Measurements from ENCODE around the gene ASPHD1. TPM values are rescaled to one million over a fixed set of nuclear protein-coding genes. Genes with fewer than 3 reads are reported as not detected.
"Not testable (repeated sequence)": the region's sequence is repeated elsewhere in the genome, so short reads cannot be mapped to it uniquely, and the experiment has no call there.

The ASPHD1 gene
- total RNA-seq, 3 donors from 2014 or later = 1.6 to 1.9 (median 1.8) TPM

DNA sequence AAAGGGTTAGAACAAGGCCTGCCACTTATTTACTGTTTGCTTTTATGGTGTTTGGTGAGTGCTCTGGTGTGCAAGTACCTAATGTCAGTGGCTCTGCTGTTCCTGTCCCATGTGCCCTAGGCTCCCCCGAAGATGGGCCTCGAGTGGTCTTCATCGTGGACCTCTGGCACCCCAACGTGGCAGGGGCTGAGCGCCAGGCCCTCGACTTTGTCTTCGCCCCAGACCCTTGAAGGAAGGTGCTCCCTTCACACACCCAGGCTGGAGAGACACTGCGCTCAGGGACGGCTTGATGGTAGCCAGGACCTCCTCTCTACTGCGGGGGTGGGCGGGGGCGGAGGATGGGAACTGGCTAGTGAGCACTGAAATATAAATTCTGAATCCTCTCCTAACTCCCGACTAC is 5.4 kb downstream of the ASPHD1 start:
- DNase-seq = no peak
- no peak for ATAC-seq
- Histone ChIP-seq H3K4me3 (no peak overlapping the region), H3K36me3 (ENCODE audit: low read depth) (no peaks in the 10 kb centered on the region), H3K9me3 (no peaks in the 10 kb centered on the region), H3K4me1 (ENCODE audit: low read depth) (peaks cover under 1% of the 10 kb centered on the region)
- TF ChIP-seq, protein P1, sequence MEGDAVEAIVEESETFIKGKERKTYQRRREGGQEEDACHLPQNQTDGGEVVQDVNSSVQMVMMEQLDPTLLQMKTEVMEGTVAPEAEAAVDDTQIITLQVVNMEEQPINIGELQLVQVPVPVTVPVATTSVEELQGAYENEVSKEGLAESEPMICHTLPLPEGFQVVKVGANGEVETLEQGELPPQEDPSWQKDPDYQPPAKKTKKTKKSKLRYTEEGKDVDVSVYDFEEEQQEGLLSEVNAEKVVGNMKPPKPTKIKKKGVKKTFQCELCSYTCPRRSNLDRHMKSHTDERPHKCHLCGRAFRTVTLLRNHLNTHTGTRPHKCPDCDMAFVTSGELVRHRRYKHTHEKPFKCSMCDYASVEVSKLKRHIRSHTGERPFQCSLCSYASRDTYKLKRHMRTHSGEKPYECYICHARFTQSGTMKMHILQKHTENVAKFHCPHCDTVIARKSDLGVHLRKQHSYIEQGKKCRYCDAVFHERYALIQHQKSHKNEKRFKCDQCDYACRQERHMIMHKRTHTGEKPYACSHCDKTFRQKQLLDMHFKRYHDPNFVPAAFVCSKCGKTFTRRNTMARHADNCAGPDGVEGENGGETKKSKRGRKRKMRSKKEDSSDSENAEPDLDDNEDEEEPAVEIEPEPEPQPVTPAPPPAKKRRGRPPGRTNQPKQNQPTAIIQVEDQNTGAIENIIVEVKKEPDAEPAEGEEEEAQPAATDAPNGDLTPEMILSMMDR (IDR thresholded peaks at IDR 0.05) = no peak
- intact Hi-C loops (cut with DNase I, micrococcal nuclease) = no loop called here

DNA sequence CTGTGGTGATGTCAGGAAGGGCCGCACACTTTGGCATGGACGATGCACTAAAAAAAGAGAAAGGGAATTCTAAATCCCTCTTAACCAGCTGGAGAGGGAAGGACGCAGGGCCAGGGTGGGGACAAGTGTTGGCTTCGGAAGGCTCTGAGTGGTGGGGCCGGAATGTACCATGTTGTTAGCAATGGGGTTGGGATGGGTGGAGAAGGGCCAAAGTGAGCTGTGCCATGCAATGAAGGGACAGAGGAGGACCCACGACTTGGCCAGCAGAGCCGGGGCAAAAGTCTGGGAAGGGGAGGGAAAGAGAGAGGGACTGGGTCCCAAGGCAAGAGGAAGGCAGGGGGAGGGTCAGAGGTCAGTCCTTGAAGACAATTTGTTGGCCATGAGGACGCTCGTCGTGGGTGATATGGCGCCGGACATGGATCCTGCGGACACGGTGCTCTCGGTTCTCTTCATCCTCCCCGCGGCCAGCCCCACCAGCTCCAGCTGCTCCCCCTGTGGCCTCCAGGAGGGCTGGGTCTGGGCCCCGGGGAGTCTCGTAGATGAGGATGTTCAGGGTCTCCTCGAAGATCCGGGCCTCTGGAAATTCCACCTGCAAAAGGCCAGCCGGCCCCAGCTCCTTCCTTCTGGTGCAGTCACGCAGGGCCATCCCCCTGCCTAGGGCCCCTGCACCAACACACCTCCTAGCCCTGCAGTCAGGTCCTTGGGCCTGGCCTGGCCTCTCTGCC is 6.4 kb downstream of the ASPHD1 start:
- intact Hi-C loops (cut with DNase I, micrococcal nuclease) = no loop called here
- no peak overlapping the region for H3K4me3 ChIP-seq
- no peaks in the 10 kb centered on the region for H3K36me3 ChIP-seq (ENCODE audit: low read depth)
- DNase-seq = no peak
- H3K4me1 ChIP-seq (ENCODE audit: low read depth) = no peaks in the 10 kb centered on the region
- TF ChIP-seq, protein P1 (IDR thresholded peaks at IDR 0.05) = no peak
- ATAC-seq = no peak
- no peaks in the 10 kb centered on the region for H3K9me3 ChIP-seq

DNA sequence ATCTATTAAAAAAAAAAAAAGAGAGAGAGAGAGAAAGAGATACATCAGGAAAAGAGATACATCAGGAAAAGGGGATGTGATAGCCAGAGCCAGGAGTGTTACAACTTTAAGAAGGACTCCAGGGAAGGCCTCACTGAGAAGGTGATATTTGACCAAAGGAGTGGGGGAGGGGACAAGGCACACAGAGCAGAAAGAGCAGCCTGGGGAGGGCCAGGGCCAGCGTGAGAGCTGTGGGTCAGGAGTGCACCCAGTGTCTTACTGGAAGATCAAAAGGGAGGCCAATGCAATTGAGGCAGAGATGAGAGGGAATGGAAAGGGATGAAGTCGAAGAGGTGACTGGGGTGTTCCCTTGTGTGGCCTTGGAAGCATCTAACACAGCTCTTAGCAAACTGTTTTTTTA is 7.7 kb downstream of the ASPHD1 start:
- Histone ChIP-seq H3K9me3 (no peaks in the 10 kb centered on the region), H3K4me1 (ENCODE audit: low read depth) (no peaks in the 10 kb centered on the region), H3K4me3 (no peak overlapping the region), H3K36me3 (ENCODE audit: low read depth) (no peaks in the 10 kb centered on the region)
- DNase-seq (no peak), ATAC-seq (no peak)
- intact Hi-C loops (cut with DNase I, micrococcal nuclease) = no loop called here
- TF ChIP-seq, protein P1 (IDR thresholded peaks at IDR 0.05) = no peak

DNA sequence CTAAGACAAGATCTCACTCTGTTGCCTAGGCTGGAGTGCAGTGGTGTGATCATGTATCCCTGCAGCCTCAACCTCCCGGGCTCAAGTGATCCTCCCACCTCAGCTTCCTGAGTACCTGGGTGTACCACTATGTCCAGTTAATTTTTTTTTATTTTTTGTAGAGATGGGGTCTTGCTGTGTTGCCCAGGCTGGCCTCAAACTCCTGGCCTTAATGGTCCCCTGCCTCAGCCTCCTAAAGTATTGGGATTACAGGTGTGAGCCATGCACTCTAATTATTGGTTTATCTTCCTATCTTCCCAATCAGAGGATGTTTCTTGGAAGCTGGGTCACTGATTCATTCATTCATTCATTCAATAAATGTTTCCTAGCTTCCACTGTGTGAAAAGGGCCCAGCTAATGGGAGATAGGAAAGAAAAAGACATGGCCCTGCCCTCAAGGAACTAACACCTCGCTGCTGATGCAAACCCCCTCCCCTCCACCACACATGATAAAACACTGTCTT is 8.5 kb downstream of the ASPHD1 start:
- Histone ChIP-seq H3K36me3 (ENCODE audit: low read depth) (no peaks in the 10 kb centered on the region), H3K4me3 (no peak overlapping the region), H3K4me1 (ENCODE audit: low read depth) (no peaks in the 10 kb centered on the region), H3K9me3 (no peaks in the 10 kb centered on the region)
- no peak for DNase-seq
- TF ChIP-seq, protein P1 (IDR thresholded peaks at IDR 0.05) = no peak
- intact Hi-C loops (cut with DNase I, micrococcal nuclease) = no loop called here
- ATAC-seq = no peak

DNA sequence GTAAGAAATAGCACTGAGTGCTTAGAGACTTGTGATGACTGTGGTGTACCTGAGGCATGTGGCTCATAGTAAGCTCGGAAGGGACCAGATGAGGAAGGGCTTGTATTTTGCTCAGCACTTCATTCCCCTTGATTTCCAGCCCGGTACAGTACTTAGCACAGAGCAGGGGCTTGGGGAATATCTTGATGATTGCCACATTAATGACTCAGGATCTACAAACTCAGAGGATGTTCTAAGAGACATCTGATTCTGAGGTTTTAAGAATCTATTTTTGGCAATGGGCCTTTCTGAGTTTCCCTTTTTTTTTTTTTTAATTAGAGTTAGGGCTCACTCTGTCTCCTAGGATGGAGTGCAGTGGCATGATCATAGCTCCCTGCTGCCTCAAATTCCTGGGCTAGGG is 9.1 kb downstream of the ASPHD1 start:
- ATAC-seq (no peak), DNase-seq (no peak)
- no peaks in the 10 kb centered on the region for H3K4me1 ChIP-seq (ENCODE audit: low read depth)
- H3K9me3 ChIP-seq = no peaks in the 10 kb centered on the region
- intact Hi-C loops (cut with DNase I, micrococcal nuclease) = no loop called here
- TF ChIP-seq, protein P1 (IDR thresholded peaks at IDR 0.05) = no peak
- H3K4me3 ChIP-seq = no peak overlapping the region
- no peaks in the 10 kb centered on the region for H3K36me3 ChIP-seq (ENCODE audit: low read depth)

DNA sequence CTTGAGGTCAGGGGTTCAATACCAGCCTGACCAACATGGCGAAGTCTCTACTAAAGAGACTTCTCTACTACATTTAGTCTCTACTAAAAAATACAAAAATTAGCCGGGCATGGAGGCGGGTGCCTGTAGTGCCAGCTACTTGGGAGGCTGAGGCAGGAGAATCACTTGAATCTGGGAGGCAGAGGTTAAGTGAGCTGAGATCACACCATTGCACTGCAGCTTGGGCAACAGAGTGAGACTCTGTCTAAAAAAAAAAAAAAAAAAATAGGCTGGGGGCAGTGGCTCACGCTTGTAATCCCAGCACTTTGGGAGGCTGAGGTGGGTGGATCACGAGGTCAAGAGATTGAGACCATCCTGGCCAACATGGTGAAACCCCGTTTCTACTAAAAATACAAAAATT is 9.6 kb downstream of the ASPHD1 start:
- ATAC-seq; H3K4me3 ChIP-seq; intact Hi-C loops (cut with DNase I, micrococcal nuclease); H3K4me1 ChIP-seq (ENCODE audit: low read depth); H3K36me3 ChIP-seq (ENCODE audit: low read depth); H3K9me3 ChIP-seq; DNase-seq: not testable (repeated sequence)
